ENCODE data around the gene AK1.

GRCh38 chr9:127833555-127833954 is 43.9 kb downstream of the AK1 start:
- TF ChIP-seq REST (IDR thresholded peaks at IDR 0.05; ENCODE audit: insufficient read depth in 1 of 2, low read depth in 2 of 2, low read length in 2 of 2): no peak
- TF ChIP-seq POLR2AphosphoS5 (IDR thresholded peaks at IDR 0.05; ENCODE audit: low read depth, low read length): no peak
